HG03342 (cell line): ENCODE measurements around the gene GGCX.
"Not testable (repeated sequence)": the region's sequence is repeated elsewhere in the genome, so short reads cannot be mapped to it uniquely, and the experiment has no call there.

Experiments
- ATAC-seq: cut with Tn5 transposase; IDR thresholded peaks from one replicate; pipeline ENCODE4 v1.9.1; 2021; ENCODE audit warnings: mild to moderate bottlenecking, moderate library complexity; ENCODE audit not compliant: unreplicated experiment

The GGCX gene

DNA sequence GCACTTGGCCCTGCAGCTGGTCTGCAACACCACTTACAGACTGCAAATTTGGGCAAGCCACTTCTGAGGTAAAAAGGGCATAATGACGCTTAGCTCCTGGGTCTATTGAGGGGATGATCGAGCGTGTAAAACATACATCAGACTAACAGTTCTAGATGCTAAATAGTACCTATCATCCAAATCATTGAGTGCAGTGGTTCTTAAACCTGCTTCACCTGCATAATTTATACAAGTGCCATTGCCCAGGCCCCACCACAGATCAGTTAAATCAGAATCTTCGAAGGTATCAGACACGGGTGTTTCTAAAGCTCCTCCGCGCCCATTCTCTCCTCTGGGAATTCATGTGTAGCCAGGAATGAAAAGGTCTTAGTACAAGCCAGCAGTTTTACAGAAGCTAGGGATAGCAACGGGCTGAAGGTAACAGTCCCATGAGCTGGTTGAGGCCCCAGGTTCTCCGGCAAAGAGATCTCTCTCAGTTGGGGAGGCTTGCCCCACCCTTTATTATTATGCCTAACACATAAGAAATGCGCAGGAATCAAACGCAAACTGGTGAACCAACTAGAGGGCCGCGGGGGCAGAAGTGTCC is 33.5 kb upstream of the GGCX start:
- ATAC-seq: no peak

DNA sequence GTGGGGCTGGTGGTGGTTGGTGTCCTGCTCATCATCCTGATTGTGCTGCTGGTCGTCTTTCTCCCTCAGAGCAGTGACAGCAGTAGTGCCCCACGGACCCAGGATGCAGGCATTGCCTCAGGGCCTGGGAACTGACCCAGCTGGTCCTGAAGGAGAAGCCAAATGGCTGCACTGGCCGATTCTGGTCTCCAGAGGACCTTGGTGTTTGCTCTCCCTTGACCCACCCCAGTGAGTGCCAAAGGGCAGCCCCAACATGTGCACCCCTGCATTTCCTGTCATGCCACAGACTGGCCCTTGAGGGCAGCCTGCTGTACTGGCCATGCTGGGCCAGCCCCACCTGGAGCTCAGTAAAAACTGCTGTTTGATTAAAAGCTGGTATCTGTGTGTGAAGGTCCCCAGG is 31.7 kb upstream of the GGCX start:
- ATAC-seq: no peak

DNA sequence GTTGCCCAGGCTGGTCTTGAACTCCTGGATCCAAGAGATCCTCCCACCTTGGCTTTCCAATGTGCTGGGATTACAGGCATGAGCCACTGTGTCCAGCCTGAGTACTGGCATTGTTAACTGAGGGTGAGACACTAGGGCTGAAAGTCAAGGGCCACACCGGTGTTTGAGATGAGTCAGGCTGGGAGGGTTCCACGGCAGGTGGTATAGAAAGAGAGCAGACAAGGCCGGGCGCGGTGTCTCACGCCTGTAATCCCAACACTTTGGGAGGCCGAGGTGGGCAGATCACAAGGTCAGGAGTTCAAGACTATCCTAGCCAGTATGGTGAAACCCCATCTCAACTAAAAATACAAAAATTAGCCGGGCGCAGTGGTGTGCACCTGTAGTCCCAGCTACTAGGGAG is 31.0 kb upstream of the GGCX start:
- not testable (repeated sequence) for ATAC-seq

DNA sequence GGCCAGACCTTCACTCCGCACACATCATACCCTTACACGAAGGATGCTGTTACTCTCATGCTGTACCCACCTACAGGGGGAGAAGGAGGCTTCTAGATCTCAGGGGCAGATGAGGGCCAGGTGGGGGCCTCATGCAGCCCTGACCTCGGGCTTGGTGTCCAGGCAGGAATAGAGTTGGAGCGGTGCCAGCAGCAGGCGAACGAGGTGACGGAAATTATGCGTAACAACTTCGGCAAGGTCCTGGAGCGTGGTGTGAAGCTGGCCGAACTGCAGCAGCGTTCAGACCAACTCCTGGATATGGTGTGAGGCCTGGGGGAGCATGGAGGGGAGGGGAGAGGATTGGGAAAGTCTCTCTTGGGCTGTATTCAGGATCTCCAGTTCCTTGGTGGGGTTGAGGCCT is 30.3 kb upstream of the GGCX start:
- ATAC-seq: no peak

DNA sequence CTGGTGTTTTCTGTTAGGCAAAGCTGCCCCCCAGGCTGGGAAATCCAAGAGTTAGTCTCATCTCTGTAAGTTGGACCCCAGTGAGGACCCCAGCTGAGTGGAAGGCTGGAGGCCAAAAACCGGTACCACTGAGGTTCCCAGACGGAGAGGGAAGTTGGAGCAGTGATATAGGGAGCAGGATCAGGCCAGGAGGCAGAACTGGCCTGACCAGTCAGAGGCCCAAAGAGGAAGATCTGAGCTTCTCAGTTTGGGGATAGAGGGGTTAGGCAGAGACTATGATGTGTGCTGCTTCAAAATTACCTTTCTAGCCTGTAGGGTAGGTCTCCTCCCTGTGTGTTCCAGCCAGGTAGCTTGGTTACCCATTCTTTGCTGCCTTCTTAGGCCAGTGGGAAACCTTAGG is 29.7 kb upstream of the GGCX start:
- no peak for ATAC-seq

DNA sequence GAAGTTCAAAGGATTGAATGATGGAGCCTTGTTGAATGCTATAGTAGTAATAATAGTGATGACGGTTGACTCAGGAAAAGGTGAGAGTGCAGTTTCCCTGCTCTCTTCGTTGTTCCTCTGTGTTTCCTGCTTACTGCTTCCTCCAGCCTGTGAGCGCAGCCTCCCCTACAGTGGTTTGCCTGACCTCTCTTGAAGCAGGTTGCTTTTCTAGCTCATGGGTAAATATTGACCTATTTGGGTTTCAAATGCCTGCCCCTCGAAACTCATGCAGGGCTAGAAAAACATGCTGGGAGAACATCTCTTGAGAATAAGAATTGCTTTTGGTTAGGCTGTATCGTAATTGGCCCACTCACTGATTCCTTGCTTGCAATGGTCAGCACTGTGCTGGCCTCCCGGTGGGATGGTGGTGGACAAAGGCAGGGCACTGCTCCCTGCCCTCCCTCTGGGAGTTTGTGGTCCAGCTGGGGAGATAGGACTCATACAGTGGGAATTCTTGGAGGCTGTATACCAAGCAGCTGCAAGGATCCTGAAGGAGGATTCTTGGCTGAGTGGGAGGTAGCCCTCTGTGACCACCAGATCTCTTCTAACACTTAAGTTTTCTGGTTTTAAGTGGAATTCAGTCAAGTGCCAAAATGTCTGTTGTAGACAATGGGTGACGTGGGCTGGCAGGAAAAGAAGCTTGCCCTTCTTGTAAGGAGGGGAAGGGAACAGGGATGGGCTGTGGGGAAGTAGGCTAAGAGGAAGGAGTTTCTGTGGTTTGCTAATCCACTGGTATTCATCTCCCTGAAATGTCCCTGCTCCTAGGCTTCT is 28.9 kb upstream of the GGCX start:
- no peak for ATAC-seq

DNA sequence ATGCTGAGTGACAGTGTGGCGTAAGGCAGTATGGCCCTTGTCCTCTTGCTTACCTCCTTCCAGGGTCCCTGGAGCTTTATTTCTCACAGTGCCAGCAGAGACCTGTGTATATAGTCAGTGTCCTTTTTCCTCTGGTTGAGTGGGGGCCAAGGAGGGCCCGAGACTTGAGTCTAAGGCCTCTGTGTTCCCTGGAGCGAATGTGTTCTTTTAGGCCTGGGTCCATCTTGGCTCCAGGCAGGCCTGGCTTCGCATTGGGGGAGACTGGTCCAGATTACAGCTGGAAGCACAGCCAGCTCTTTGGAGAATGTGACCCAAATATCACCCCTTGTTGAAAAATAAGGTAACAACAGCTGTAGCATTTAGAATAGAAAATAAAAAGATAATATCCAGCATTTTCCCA is 27.9 kb upstream of the GGCX start:
- no peak for ATAC-seq

DNA sequence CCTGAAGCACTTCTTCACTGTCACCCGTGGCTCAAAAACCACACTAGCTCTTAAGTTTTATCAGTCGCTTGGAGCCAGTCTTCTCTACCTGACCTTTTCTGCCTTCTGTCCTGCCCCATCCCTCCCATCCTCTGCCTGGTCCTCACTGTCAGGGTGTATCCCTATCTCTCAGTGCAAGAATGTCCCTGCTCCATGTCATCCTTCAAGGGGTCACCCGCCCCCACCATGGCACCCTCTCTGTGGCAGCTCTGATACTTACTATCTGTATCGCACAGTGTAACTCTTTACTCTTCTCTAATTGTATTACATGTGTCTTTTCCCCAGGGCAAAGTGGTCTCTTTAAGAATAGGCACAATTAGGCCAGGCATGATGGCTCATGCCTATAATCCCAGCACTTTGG is 27.4 kb upstream of the GGCX start:
- ATAC-seq: no peak

DNA sequence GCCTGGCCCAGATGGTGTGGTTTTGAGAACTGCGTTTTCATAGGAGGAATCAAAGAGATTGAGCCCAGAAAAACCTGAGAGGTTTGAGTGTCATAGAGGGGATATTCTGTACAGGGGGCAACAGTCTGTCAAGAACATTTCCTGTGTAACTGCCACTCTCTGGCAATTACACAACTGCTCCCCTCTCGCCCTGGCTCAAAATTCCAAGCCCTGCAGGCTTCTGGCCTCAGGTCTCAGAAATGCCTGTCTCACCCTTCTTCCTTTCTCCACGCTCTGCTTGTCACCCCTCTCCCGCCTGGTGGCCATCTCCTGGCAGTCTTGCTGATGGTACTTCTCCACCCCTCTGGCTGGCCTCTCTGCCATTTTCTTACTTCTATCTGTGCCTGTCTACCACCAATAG is 26.9 kb upstream of the GGCX start:
- ATAC-seq: no peak

DNA sequence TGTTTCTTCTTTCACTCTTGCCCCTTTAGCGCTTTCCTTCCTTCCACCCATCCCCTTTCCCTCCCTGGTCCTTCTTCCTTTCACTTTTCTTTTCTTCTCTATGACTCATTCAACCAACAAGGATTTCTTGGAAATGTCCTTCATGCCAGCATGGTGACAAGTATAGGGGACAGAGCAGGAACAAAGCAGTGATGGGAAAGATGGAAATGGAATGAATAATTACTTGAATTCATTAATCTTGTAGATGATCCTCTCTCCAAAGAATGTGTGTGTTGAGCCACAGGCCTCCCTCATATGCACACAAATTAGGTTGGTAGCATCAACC is 24.4 kb upstream of the GGCX start:
- ATAC-seq: no peak

DNA sequence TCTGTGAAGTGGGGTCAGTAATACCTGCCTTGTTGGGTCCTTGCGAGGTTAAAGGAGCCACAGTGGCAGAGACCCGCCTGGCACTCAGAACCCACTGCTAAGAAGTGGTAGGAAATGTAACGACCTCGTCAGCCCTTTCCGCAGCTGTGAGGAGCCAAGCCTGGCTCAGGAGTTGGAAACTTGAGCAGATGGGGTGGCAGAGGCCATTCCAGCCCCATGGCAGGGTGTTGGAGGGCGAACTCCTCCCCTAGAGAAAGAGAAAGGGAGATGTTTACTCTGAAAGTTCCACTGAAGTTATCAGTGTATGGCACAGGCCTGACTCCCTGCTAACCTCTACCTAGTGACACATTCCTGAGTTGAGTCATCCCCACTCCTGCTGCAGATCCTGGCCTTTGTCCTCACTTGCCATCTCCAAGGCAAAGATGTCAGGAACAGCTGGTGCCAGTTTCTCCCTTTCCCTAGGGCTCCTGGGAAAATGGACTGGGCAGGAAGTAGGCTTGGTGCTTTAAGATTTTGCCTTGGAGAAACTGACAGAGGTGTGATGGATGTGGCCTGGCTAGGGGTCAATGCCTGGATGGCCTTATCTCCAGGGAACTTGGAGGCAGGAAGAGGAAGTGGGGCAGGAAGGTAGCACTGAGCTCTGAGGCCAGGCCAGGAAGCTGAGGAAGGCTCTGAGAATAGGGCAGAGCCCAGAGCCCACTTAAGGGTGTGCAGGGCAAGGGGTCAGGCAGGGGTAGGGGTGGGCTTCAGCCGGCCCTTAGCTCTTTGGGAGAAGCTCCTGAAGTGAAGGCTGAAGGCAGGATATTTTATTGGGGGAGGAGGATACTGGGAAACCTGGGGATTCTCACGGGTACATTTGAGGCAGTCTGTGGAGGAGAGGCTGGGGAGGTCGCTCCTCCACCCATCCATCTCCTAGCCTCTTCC is 23.8 kb upstream of the GGCX start:
- peak; percentile 41 for ATAC-seq

DNA sequence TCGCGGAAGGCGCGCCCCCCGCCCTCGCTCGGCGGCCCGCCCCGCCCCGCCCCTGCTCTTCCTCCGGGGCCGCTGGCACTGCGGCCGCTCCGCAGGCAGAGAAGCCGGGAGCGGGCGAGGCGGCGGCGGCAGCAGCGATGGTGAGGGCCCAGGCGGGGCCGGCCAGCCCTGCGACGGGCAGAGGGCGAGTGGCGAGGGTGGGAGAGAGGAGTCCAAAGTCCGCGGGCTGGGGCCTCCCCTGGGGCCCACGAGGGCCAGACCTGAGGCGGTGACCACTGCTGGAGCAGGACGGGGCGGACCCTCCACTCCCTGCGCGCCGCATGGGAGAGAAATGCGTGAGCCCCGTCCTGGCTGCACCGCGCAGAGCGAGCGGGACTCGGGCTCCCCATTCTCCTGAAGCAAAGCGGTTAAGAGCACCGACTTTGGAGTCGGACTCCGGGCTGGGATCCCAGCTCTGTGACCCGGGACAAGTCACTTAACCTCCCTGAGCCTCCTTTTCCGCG is 23.1 kb upstream of the GGCX start, which contains the start of gene VAMP5:
Gene VAMP5, plus strand, starts transcription at position 78 of the 503 bp plus-strand sequence. Its CDS starts 60 bp downstream, at position 138.
- ATAC-seq: peak; percentile 32

DNA sequence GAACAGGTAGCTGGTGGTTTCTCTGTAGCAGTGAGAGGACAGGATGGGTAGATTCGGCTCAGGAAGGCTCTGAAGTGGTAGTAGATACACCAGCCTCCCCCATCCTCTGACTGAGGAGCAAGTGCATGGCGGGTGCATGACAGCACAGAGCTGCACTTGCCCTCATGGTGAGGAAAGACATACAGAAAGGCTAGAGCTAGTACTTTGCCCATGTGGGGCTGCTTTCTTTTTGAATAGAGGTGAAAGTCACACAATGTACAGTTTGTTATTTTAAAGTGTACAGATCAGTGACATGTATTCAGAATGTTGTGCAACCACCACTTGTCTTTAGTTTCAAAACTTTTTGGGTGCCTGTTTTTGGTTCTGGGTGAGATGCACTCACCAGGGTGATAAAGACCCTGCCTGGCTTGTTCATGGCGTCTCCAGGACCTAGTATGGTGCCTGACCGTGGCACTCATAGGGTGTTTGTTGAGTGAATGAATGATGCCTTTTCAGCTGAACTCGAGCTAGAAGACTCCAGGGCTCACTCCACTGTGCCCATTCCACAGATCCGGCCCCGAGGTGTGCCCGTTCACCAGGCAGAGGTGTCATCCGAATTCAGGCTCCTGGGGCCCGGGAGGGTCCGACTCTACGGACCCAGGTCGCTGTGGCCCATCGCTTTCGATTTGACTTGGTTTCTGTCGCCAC is 22.5 kb upstream of the GGCX start:
- peak; percentile 61 for ATAC-seq

DNA sequence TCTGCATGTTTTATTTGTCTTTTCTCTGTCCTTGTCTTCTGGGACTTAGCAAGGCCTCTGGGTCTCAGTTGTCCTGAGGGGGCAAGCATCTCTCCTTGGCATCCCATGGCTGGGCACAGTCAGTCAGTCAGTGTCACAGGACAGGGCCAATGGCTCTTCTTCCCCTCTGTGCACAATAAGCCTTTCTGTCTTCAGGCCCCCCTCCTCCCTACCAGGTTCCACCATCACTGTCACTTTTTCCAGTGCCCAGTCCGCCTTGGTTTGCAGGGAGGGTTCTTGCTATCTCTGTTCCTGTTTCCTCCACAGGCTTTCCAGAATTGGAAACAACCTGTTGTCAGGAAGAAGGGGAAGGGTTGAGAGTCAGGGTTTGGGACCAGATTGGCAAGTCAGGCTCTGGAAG is 21.2 kb upstream of the GGCX start:
- ATAC-seq: no peak

DNA sequence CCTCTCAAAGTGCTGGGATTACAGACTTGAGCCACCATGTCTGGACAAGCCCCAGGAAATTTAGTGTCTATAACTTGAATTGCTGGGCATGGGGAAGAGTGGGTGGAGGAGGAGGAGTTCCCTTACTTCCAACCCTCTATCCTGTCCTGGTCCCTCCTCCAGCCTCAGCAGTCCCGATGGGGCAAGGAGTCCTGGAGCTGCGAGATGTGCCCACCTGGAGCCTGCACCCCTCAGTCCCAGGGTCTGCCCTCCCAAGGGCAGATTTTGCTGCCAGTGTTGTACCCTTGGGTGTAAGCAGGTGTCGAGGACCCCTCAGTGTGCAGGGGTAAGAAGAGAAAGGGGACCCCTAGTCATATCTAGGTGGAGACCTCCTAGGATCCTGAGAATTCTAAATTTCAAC is 18.9 kb upstream of the GGCX start:
- no peak for ATAC-seq

DNA sequence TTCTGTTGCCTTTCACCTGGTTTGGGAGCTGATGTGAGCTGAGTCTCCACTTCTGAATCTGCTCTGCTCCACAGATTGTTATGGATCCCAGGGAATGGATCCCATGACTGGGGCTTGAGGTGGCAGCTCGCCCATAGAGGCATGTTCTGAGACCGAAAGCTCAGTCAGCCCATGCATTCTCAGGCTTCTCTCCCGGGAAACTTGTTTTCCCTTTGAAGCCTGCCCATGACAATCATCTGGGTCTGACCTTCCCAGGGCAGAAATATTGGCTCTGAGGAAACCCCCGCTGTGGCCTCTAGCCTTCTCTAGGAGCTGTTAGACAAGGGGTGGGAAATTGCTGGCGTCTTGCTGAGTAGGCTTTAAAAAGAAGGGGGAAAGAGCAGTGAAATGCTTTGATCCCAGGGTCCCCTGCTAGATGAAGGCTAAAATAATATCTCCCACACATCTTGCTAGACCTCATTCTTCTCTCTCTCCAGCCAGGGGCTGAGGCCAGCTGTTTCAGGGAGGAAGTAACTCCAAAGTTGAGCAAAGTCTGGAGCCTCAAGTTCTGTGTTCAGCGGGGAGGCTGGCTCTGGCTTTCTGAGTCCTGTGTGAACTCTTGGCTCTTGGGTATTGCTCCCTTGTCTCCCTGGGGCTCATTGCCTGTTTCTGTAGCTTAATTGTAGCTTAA is 18.1 kb upstream of the GGCX start:
- no peak for ATAC-seq

DNA sequence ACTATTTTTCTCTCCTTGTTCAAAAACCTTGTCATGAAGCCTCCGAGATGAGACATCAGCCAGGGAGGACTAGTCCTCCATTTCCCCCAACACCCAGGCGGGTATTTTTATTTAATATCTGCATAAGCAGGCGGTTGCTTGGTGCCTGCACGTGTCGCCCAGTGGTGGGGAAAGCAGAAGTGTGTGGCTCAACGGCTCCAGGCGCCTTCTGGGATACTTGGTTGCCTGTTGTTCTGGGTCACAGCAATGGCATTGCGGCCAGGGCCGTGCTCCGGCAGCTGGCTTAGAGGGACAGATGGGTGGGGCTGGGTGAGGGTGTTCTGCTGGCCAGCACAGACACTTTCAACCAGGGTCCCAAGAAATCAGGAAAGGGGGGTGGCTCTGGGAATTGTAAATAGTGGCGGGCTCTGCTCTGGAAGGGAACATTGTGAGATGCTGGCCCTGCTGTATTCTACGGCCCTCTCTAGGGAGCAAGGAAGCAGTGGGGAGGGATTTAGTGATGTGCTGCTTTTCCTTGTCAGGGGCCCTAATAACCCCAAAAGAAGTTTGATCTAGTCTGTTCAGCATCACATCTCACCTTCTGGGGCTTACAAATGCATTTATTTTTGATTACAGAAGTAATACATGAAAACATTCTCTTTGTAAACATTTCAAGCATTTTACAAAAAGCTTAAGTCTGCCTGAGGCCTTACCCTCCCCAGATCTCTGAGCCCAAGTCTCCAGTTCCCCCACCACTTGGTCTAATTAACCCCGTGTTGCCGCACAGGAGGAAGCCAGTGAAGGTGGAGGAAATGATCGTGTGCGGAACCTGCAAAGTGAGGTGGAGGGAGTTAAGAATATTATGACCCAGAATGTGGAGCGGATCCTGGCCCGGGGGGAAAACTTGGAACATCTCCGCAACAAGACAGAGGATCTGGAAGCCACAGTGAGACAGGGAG is 17.2 kb upstream of the GGCX start:
- ATAC-seq: no peak

DNA sequence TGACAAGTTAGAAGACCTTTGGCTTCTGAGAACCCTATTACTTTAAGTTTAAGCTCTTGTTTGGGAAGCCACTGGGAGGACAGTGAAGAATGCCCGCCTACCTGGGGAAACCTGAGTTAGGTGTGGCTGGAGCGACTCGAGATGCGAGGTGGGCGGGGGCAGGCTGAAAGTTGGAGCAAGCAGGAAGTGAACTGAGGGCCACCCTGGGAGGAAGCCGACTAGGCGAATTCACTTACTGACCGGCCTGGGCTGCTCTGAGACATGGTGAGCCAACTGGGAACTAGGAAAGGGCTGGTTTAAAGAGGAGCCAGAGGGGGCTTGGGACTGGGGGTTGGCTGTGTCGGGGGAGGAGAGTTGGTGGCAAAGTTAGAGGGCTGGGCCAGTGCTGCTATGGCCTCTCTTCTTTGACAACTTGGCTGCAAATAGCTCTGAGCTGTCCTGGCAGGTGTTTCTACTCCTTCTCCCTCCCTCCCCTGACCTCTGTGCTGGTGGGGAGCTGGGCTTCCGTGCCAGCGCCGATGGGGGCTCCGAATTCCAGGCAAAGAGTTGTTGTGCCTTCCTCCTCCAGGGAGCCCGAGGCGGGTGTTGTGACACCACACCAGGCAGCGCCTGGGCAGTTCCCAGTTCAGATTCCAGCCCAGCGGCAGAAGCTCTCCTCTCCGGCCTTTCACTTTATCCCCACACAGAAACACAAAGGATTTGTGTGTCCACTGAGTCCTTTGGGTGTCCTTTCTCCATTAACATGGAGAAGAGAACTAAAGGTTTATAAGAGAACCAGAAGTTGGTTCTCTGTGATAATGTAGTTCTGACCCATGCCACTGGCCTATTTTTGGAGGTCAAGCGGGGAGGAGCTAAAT is 16.3 kb upstream of the GGCX start, which contains the start of gene VAMP8:
Gene VAMP8, plus strand, starts transcription at position 201 of the 857 bp plus-strand sequence. Its CDS starts 61 bp downstream, at position 262.
- ATAC-seq: no peak
